ENCODE measurements around the gene PAPSS2.

PAPSS2 gene

DNA sequence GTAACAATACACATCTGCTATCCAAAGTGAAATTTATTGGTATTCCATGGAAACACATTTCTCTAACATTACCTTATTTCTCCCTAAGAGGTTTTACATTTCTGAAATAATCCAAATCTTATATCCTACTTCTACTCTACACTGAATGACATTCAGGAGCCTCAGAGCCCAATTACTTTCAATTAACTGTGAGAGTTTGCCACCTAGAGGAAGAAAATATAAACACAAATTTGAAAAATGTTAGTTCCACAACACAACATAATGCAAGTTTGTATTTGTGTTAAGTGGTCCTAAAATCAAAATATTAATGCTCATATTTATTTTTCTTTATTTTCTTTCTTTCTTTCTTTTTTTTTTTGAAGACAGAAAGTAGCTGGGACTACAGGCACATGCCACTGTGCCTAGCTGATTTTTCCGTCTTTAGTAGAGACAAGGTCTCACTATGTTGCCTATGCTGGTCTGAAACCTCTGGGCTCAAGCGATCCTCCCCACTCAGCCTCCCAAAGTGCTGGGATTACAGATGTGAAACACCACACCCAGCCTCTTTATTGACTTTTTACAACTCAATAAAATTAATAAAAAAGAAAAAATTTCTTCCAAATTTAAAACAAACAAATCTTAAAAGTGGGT lies 112.3 kb downstream of the PAPSS2 start:
- no peaks in the 10 kb centered on the region for H3K27me3 ChIP-seq (ENCODE audit: insufficient read depth, poor library complexity, severe bottlenecking)
- H3K9me3 ChIP-seq (ENCODE audit: severe bottlenecking) = no peaks in the 10 kb centered on the region
- ATAC-seq (ENCODE audit: low read depth) = peak; percentile 33; the same call in 1 of the 3 replicates
- H3K36me3 ChIP-seq (ENCODE audit: low read depth) = peaks cover 65% of the 10 kb centered on the region
- TF ChIP-seq, protein P1, sequence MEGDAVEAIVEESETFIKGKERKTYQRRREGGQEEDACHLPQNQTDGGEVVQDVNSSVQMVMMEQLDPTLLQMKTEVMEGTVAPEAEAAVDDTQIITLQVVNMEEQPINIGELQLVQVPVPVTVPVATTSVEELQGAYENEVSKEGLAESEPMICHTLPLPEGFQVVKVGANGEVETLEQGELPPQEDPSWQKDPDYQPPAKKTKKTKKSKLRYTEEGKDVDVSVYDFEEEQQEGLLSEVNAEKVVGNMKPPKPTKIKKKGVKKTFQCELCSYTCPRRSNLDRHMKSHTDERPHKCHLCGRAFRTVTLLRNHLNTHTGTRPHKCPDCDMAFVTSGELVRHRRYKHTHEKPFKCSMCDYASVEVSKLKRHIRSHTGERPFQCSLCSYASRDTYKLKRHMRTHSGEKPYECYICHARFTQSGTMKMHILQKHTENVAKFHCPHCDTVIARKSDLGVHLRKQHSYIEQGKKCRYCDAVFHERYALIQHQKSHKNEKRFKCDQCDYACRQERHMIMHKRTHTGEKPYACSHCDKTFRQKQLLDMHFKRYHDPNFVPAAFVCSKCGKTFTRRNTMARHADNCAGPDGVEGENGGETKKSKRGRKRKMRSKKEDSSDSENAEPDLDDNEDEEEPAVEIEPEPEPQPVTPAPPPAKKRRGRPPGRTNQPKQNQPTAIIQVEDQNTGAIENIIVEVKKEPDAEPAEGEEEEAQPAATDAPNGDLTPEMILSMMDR (IDR thresholded peaks at IDR 0.05; ENCODE audit: poor library complexity, severe bottlenecking) = peak; percentile 80
- DNase-seq (ENCODE audit: low spot score) = no peak
- H3K27ac ChIP-seq (ENCODE audit: poor library complexity, severe bottlenecking) = no peak overlapping the region
- H3K4me1 ChIP-seq (ENCODE audit: insufficient read depth, poor library complexity, severe bottlenecking) = peaks cover 15% of the 10 kb centered on the region
- no peak overlapping the region for H3K4me3 ChIP-seq (ENCODE audit: severe bottlenecking)

DNA sequence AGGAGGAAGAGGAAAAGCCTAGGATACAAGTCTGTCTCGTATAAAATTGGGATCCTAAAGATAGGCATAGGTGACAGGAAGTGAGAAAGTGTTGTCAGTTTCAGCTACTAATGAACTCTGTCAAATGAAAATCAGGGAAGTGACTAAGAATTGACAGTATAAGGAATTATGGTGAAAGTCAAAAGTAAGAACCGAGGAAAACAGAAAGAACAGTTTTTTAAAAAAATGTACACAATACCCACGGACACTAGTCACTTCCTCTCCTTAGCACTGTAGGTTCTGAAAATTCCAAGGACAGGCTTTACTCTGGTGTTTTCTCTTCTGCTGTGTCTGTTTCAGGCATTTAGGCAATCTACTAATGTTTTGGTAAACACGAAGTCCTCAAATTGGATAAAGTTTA lies 116.1 kb downstream of the PAPSS2 start:
- TF ChIP-seq, protein P1 (IDR thresholded peaks at IDR 0.05; ENCODE audit: poor library complexity, severe bottlenecking) = no peak
- peaks cover 65% of the 10 kb centered on the region for H3K36me3 ChIP-seq (ENCODE audit: low read depth)
- H3K27ac ChIP-seq (ENCODE audit: poor library complexity, severe bottlenecking) = peak overlapping the region; percentile 56
- peaks cover 21% of the 10 kb centered on the region for H3K4me1 ChIP-seq (ENCODE audit: insufficient read depth, poor library complexity, severe bottlenecking)
- peak; percentile 58 for ATAC-seq (ENCODE audit: low read depth)
- H3K9me3 ChIP-seq (ENCODE audit: severe bottlenecking) = no peaks in the 10 kb centered on the region
- no peaks in the 10 kb centered on the region for H3K27me3 ChIP-seq (ENCODE audit: insufficient read depth, poor library complexity, severe bottlenecking)
- DNase-seq (ENCODE audit: low spot score) = no peak
- H3K4me3 ChIP-seq (ENCODE audit: severe bottlenecking) = no peak overlapping the region

DNA sequence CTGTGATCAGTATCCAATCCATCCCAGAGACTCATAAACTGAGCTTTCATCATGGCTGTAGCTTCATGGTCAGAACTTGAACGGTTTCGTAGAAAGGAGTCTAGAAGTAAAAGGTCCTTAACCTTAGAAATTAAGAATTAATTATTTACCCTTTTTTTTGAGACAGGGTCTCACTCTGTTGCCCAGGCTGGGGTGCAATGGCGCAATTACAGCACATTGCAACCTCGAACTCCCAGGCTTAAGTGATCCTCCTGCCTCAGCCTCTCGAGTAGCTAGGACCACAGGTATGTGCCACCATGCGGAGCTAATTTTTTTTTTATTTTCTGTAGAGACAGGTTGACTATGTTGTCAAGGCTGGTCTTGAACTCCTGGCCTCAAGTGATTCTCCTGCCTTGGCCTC lies 116.7 kb downstream of the PAPSS2 start:
- Histone ChIP-seq H3K4me3 (ENCODE audit: severe bottlenecking) (no peak overlapping the region), H3K27me3 (ENCODE audit: insufficient read depth, poor library complexity, severe bottlenecking) (no peaks in the 10 kb centered on the region), H3K4me1 (ENCODE audit: insufficient read depth, poor library complexity, severe bottlenecking) (peaks cover 21% of the 10 kb centered on the region), H3K36me3 (ENCODE audit: low read depth) (peaks cover 65% of the 10 kb centered on the region), H3K9me3 (ENCODE audit: severe bottlenecking) (no peaks in the 10 kb centered on the region), H3K27ac (ENCODE audit: poor library complexity, severe bottlenecking) (peak overlapping the region; percentile 56)
- DNase-seq (ENCODE audit: low spot score) (no peak), ATAC-seq (ENCODE audit: low read depth) (no peak)
- TF ChIP-seq, protein P1 (IDR thresholded peaks at IDR 0.05; ENCODE audit: poor library complexity, severe bottlenecking) = no peak

DNA sequence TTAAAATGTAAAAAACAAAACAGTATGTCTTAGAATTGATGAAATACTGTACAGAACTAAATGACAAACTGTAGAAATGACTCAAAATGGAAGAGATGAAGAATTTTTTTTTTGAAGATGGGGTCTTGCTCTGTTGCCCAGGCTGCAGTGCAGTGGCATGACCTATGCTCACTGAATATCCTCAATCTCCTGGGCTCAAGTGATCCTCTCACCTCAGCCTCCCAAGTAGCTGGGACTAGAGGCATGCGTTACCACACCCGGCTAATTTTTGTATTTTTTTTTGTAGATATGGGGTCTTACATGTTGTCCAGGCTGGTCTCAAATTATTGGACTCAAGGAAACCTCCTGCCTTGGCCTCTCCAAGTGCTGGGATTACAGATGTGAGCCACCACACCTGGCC lies 121.9 kb downstream of the PAPSS2 start:
- ATAC-seq (ENCODE audit: low read depth) = no peak
- Histone ChIP-seq H3K27ac (ENCODE audit: poor library complexity, severe bottlenecking) (no peak overlapping the region), H3K9me3 (ENCODE audit: severe bottlenecking) (no peaks in the 10 kb centered on the region), H3K27me3 (ENCODE audit: insufficient read depth, poor library complexity, severe bottlenecking) (no peaks in the 10 kb centered on the region), H3K4me3 (ENCODE audit: severe bottlenecking) (no peak overlapping the region), H3K4me1 (ENCODE audit: insufficient read depth, poor library complexity, severe bottlenecking) (peaks cover 11% of the 10 kb centered on the region), H3K36me3 (ENCODE audit: low read depth) (peaks cover 88% of the 10 kb centered on the region)
- DNase-seq (ENCODE audit: low spot score) = no peak
- TF ChIP-seq, protein P1 (IDR thresholded peaks at IDR 0.05; ENCODE audit: poor library complexity, severe bottlenecking) = no peak

DNA sequence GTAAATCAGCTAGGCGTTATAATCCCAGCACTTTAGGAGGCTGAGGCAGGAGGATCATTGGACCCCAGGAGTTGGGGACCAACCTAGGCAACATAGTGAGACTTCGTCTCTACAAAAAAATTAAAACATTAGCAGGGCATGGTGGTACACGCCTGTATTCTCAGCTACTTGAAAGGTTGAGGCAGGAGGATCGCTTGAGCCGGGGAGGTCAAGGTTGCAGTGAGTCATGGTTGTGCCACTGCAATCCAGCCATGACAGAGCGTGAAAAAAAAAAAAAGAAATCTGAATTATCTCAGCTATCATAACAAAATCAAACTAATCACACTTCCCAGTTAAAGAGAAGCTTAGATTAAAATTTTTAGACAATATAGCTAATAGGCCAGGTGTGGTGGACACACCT lies 123.0 kb downstream of the PAPSS2 start:
- H3K4me3 ChIP-seq (ENCODE audit: severe bottlenecking) = no peak overlapping the region
- TF ChIP-seq, protein P1 (IDR thresholded peaks at IDR 0.05; ENCODE audit: poor library complexity, severe bottlenecking) = no peak
- DNase-seq (ENCODE audit: low spot score) = no peak
- H3K9me3 ChIP-seq (ENCODE audit: severe bottlenecking) = no peaks in the 10 kb centered on the region
- no peak for ATAC-seq (ENCODE audit: low read depth)
- H3K4me1 ChIP-seq (ENCODE audit: insufficient read depth, poor library complexity, severe bottlenecking) = no peaks in the 10 kb centered on the region
- H3K27me3 ChIP-seq (ENCODE audit: insufficient read depth, poor library complexity, severe bottlenecking) = no peaks in the 10 kb centered on the region
- peaks cover 83% of the 10 kb centered on the region for H3K36me3 ChIP-seq (ENCODE audit: low read depth)
- H3K27ac ChIP-seq (ENCODE audit: poor library complexity, severe bottlenecking) = no peak overlapping the region

Measured in RWPE2 (cell line).